Ectodermal cell (in vitro differentiated cells): ENCODE data around the gene TMEM63B.

Experiments
- H3K27ac ChIP-seq: 2 replicates; pipeline ENCODE4 v1.7.0; 2013; ENCODE audit warnings: mild to moderate bottlenecking, low read depth, low read length; ENCODE audit not compliant: insufficient read depth, poor library complexity, severe bottlenecking
- H3K27me3 ChIP-seq: 2 replicates; pipeline ENCODE4 v1.7.0; 2013; ENCODE audit warnings: mild to moderate bottlenecking, low read length; ENCODE audit not compliant: insufficient read depth, control insufficient read depth, poor library complexity, severe bottlenecking
- H3K36me3 ChIP-seq: one replicate; pipeline ENCODE4 v1.7.0; 2013; ENCODE audit warnings: low read length; ENCODE audit not compliant: control insufficient read depth, insufficient read depth
- H3K4me1 ChIP-seq: one replicate; pipeline ENCODE4 v1.7.0; 2013; ENCODE audit warnings: low read length; ENCODE audit not compliant: control insufficient read depth, insufficient read depth
- H3K4me3 ChIP-seq: 2 replicates; pipeline ENCODE4 v1.7.0; 2013; ENCODE audit warnings: low read depth, low read length, control low read depth; ENCODE audit not compliant: insufficient read depth
- H3K9me3 ChIP-seq: 2 replicates; pipeline ENCODE4 v1.7.0; 2013; ENCODE audit warnings: mild to moderate bottlenecking, low read length, moderate library complexity; ENCODE audit not compliant: control insufficient read depth
- whole genome bisulfite sequencing, 2 experiments: methylation state at CpG; one replicate each; pipeline ENCODE4 v1.1.7; 2013; ENCODE audit warnings: missing lambda C conversion rate in 2 of 2; 5-methylcytosine and 5-hydroxymethylcytosine counted together

TMEM63B gene

DNA sequence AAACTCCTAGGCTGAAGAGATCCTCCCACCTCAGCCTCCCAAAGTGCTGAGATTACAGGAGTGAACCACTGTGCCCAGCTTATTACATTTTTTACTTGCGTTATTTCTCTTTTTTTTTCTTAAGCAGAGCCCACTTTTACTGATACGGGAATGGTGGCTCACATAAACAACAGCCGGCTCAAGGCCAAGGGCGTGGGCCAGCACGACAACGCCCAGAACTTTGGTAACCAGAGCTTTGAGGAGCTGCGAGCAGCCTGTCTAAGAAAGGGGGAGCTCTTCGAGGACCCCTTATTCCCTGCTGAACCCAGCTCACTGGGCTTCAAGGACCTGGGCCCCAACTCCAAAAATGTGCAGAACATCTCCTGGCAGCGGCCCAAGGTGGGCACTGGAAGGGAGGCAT, 41.8 kb downstream of the TMEM63B start:
- no peaks in the 10 kb centered on the region for H3K4me1 ChIP-seq
- no peaks in the 10 kb centered on the region for H3K36me3 ChIP-seq
- H3K4me3 ChIP-seq = no peak overlapping the region
- WGBS, 2 experiments = 92 to 94% methylated on average over 9 of the region's 9 CpGs
- H3K9me3 ChIP-seq = no peaks in the 10 kb centered on the region
- no peak overlapping the region for H3K27ac ChIP-seq
- no peaks in the 10 kb centered on the region for H3K27me3 ChIP-seq

DNA sequence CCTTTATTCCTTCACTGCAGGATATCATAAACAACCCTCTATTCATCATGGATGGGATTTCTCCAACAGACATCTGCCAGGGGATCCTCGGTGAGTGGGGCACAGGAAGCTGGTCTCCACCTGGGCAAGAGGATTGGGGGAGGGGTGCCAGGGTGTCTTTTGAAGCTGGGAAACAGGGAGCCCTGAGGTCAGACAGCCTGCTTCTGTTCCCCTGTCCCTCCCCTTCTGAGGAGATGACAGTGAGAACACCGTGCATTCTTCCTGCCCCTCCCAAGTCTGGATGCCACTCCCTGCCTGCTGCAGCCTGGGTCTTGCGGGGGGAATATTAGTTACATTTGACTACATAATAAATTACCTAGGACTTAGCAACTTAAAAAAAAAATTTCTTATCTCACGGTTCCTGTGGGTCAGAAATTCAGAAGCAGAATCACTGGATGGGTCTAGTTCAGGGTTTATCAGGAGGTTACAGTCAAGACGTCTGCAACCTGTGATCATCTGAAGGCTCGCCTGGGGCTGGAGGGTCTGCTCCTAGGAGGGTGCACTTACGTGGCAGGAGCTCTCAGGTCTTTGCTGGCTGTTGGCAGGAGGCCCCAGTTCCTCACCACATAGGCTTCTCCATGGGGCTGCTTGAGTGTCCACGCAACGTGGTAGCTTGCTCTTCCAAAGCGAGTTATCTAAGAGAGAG, 42.7 kb downstream of the TMEM63B start:
- WGBS, 2 experiments = 80 to 87% methylated on average over 9 to 10 of the region's 10 CpGs
- Histone ChIP-seq H3K4me3 (no peak overlapping the region), H3K9me3 (no peaks in the 10 kb centered on the region), H3K27me3 (no peaks in the 10 kb centered on the region), H3K36me3 (no peaks in the 10 kb centered on the region), H3K27ac (no peak overlapping the region), H3K4me1 (no peaks in the 10 kb centered on the region)

DNA sequence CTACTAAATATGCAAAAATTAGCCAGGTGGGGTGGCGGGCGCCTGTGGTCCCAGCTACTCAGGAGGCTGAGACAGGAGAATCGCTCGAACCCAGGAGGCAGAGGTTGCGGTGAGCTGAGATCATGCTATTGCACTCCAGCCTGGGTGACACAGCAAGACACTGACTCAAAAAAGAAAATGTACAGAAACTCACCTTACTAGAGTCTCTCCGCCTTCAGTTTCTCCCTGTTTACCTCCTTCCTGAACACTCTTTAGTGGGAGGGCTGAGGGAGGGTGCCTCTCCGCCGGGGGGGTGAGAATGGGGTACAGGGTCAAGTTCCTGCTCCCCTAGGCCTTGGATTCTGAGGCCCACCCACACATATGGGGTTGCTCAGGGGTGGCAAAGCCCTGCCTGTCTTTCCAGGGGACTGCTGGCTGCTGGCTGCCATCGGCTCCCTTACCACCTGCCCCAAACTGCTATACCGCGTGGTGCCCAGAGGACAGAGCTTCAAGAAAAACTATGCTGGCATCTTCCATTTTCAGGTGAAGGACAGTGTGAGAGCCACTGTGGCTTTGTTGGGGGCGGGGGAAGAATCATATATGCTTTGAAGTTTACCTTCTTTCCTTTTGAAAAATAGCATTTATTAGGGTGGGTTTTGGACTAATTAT, 44.7 kb downstream of the TMEM63B start:
- Histone ChIP-seq H3K9me3 (no peaks in the 10 kb centered on the region), H3K4me3 (no peak overlapping the region), H3K4me1 (no peaks in the 10 kb centered on the region), H3K27ac (no peak overlapping the region), H3K27me3 (no peaks in the 10 kb centered on the region), H3K36me3 (no peaks in the 10 kb centered on the region)
- WGBS, 2 experiments = 81 to 87% methylated on average over 12 of the region's 12 CpGs

DNA sequence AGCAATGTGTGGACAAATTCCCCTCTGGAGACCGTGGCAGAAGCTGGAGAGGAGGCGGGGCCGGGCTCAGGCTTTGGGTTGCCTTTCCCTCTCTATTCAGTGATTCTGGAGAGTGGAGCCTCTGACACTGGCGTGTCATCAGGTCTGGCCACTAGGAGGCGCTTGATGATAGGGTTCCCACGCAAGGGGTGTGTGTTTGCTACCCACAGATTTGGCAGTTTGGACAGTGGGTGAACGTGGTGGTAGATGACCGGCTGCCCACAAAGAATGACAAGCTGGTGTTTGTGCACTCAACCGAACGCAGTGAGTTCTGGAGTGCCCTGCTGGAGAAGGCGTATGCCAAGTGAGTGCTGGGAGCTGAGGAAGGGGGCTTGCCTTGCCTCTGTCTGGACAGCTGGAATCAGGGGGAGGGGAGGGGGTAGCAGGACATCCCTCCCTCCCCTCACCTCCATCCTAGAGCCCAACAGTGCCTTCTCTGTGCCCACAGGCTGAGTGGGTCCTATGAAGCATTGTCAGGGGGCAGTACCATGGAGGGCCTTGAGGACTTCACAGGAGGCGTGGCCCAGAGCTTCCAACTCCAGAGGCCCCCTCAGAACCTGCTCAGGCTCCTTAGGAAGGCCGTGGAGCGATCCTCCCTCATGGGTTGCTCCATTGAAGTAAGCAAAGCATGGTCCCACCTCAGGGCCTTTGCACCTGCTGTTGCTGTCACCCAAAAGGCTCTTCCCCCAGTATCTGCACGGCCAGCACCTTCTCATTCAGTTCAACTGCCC, 45.6 kb downstream of the TMEM63B start:
- no peaks in the 10 kb centered on the region for H3K9me3 ChIP-seq
- H3K36me3 ChIP-seq = no peaks in the 10 kb centered on the region
- 35 to 37% methylated on average over 15 of the region's 15 CpGs for WGBS, 2 experiments
- no peak overlapping the region for H3K27ac ChIP-seq
- H3K4me3 ChIP-seq = no peak overlapping the region
- no peaks in the 10 kb centered on the region for H3K4me1 ChIP-seq
- no peaks in the 10 kb centered on the region for H3K27me3 ChIP-seq

DNA sequence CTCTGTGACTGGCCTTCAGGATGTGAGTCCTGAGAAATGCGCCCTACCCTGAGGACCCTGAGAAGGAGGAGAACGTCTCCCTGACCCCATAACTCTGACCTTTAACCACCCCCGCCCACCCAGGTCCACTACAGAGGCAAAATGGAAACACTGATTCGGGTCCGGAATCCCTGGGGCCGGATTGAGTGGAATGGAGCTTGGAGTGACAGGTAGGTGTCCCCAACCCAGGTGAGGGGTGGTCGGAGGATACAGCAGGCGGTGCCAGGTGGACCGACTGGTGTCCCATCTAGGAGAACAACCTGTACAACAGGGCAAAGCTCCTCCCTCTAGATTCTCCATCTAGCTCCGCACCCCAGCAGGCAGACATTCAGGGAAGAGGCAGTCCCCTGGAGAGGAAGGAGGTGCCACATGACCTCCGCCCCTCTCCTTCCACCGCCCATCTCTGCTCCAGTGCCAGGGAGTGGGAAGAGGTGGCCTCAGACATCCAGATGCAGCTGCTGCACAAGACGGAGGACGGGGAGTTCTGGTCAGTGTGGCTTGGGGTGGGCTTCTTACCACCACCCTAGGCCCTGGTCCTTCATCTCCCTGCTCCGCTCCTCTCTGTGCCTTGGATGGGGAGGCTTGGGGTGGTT, 48.9 kb downstream of the TMEM63B start:
- Histone ChIP-seq H3K4me3 (no peak overlapping the region), H3K27me3 (no peaks in the 10 kb centered on the region), H3K4me1 (no peaks in the 10 kb centered on the region), H3K9me3 (no peaks in the 10 kb centered on the region), H3K36me3 (no peaks in the 10 kb centered on the region), H3K27ac (no peak overlapping the region)
- WGBS, 2 experiments = 91 to 92% methylated on average over 14 to 15 of the region's 15 CpGs

DNA sequence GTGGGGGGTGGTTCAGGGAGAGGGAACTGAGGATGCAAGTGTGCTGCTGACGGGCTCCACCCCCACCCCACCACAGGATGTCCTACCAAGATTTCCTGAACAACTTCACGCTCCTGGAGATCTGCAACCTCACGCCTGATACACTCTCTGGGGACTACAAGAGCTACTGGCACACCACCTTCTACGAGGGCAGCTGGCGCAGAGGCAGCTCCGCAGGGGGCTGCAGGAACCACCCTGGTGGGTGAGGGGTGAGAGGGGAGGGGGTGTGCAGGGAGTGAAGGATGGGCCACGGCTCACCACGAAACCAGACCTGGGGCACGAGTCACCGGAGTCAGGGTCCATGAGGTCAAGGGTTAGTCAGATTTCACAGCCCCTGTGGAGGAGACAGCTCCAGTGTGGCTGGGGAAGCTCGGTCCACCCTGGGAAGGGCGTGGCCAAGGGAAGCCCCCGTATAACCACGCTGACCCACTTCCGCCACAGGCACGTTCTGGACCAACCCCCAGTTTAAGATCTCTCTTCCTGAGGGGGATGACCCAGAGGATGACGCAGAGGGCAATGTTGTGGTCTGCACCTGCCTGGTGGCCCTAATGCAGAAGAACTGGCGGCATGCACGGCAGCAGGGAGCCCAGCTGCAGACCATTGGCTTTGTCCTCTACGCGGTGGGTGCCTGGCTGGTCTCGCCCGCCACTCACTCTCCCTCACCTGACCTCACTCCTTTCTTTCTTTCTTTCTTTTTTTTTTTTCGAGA, 49.6 kb downstream of the TMEM63B start:
- H3K27ac ChIP-seq = no peak overlapping the region
- no peaks in the 10 kb centered on the region for H3K36me3 ChIP-seq
- no peak overlapping the region for H3K4me3 ChIP-seq
- H3K4me1 ChIP-seq = no peaks in the 10 kb centered on the region
- WGBS, 2 experiments = 88% methylated on average over 24 of the region's 24 CpGs
- no peaks in the 10 kb centered on the region for H3K27me3 ChIP-seq
- H3K9me3 ChIP-seq = no peaks in the 10 kb centered on the region

DNA sequence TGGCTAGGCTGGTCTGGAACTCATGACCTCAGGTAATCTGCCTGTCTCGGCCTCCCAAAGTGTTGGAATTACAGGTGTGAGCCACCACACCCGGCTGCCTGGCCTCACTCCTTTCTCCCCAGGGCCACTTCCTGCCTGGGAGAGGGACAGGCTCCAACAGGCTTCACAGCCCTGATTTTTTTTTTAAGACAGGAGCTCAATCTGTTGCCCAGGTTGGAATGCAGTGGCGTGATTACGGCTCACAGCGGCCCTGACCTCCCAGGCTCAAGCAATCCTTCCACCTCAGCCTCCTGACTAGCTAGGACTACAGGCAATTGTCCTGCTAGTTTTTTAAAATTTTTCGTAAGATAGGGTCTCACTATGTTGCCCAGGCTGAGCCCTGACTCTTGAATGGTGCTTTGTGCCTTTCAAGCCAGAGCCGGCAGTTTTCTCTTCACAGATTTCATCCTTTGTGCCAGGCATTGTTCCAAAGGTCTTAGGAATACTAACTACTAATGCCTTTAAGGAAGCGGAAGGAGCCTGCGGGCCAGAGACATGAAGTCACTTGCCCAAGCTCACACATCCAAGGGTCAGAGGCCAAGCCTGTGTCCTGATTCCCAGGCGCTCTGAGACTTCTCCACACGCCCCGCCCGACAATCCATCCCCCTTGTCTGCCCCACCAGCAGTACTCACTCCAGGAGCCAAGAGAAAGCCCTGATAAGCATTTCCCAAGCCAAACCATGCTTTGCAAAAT, 50.5 kb downstream of the TMEM63B start:
- 89 to 90% methylated on average over 13 of the region's 13 CpGs for WGBS, 2 experiments
- Histone ChIP-seq H3K4me3 (no peak overlapping the region), H3K27ac (no peak overlapping the region)

DNA sequence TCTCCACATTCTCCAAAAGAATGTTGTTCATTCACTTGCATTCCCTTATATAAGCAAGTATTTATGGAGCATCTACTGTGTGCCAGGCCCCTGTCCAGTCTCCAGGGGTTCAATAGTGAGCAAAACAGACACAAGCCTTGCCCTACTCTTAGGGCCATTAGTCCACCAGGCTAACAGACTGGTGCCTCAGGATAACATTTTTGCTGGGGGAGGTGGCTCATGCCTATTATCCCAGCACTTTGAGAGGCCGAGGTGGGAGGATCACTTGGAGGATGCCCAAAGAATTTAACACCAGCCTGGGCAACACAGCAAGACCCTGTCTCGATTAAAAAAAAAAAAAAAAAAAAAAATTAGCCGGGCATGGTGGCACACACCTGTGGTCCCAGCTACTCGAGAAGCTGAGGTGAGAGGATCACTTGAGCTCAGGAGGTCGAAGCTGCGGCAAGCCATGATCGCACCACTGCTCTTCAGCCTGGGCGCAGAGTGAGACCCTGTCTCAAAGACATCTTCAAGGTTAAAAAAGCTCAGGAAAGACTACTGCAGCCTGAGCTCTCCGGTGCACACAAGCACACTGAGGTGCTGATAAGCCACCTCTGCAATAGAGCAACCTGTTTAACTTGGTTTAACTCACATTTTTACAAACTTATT, 51.2 kb downstream of the TMEM63B start:
- 93 to 96% methylated on average over 9 of the region's 9 CpGs for WGBS, 2 experiments
- H3K4me3 ChIP-seq = no peak overlapping the region
- no peaks in the 10 kb centered on the region for H3K4me1 ChIP-seq
- no peak overlapping the region for H3K27ac ChIP-seq
- H3K9me3 ChIP-seq = no peaks in the 10 kb centered on the region
- no peaks in the 10 kb centered on the region for H3K27me3 ChIP-seq
- no peaks in the 10 kb centered on the region for H3K36me3 ChIP-seq

More for the DNA sequence above, 50.5 kb downstream of the TMEM63B start:
- Histone ChIP-seq H3K36me3 (no peaks in the 10 kb centered on the region), H3K4me1 (no peaks in the 10 kb centered on the region), H3K9me3 (no peaks in the 10 kb centered on the region), H3K27me3 (no peaks in the 10 kb centered on the region)

DNA sequence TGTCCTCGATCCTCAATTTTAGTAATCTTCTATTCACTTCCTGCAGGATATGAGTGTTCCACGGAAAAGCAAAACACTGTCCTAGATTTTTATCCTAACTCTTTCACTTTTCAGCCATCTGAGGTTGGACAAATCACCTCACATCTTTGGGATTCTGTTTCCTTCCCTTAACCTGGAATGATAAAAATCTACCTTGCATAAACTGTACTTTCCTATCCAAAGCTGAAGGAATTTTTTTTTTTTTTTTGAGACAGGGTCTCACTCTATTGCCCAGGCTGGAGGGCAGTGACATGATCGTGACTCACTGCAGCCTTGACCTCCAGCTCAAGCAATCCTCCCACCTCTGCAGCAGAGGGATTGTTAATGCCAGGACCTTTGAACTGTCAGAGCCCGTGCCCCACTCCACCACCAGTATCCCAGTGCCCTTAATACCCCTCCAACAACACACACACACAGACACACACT, 51.8 kb downstream of the TMEM63B start:
- WGBS, 2 experiments = 81 to 91% methylated on average over 4 of the region's 4 CpGs
- Histone ChIP-seq H3K27ac (no peak overlapping the region), H3K4me3 (no peak overlapping the region)

More for the DNA sequence above, 51.8 kb downstream of the TMEM63B start:
- H3K9me3 ChIP-seq = no peaks in the 10 kb centered on the region
- H3K27me3 ChIP-seq = no peaks in the 10 kb centered on the region
- no peaks in the 10 kb centered on the region for H3K4me1 ChIP-seq
- no peaks in the 10 kb centered on the region for H3K36me3 ChIP-seq
